NCI-H2227 treated with DMSO at 0.1 percent for 48 hours (cell line): ENCODE measurements around the gene CENPU.
"Not testable (repeated sequence)": the region's sequence is repeated elsewhere in the genome, so short reads cannot be mapped to it uniquely, and the experiment has no call there.

Experiments used
- DNase-seq: peaks from one replicate; lab custom pipeline; 2025; lab: John Stamatoyannopoulos, UW

Gene CENPU

GRCh38 chr4:184666670-184667069, 67.2 kb downstream of the CENPU start:
- no peak for DNase-seq

- DNase-seq = no peak
Measured at GRCh38 chr4:184664445-184665210, 69.3 kb downstream of the CENPU start.

- DNase-seq = no peak
Measured at GRCh38 chr4:184662236-184662635, 71.7 kb downstream of the CENPU start.

GRCh38 chr4:184660978-184661377, 72.9 kb downstream of the CENPU start:
- no peak for DNase-seq

GRCh38 chr4:184657820-184658219, 76.1 kb downstream of the CENPU start:
- not testable (repeated sequence) for DNase-seq

GRCh38 chr4:184657144-184657543, 76.8 kb downstream of the CENPU start:
- DNase-seq = no peak

- DNase-seq = no peak
Measured at GRCh38 chr4:184655889-184656869, 77.7 kb downstream of the CENPU start.

- no peak for DNase-seq
Measured at GRCh38 chr4:184653650-184654049, 80.2 kb downstream of the CENPU start.

- not testable (repeated sequence) for DNase-seq
Measured at GRCh38 chr4:184652681-184653080, 81.2 kb downstream of the CENPU start.

- no peak for DNase-seq
Measured at GRCh38 chr4:184651899-184652298, 82.0 kb downstream of the CENPU start.

GRCh38 chr4:184649971-184650855, 83.7 kb downstream of the CENPU start:
- DNase-seq = peak; percentile 41

- peak; percentile 81 for DNase-seq
Measured at GRCh38 chr4:184649026-184649970, 84.6 kb downstream of the CENPU start, which contains the start of the genes CASP3 and PRIMPOL. CASP3 (minus strand) TSS chr4:184649447; CDS start chr4:184638453, 10,994 bp downstream. PRIMPOL (plus strand) TSS chr4:184649738; CDS start chr4:184657141, 7,403 bp downstream.

GRCh38 chr4:184648313-184649025, 85.4 kb downstream of the CENPU start:
- no peak for DNase-seq

- no peak for DNase-seq
Measured at GRCh38 chr4:184648054-184648312, 85.9 kb downstream of the CENPU start.

- no peak for DNase-seq
Measured at GRCh38 chr4:184647266-184648053, 86.4 kb downstream of the CENPU start.

GRCh38 chr4:184645904-184646610, 87.8 kb downstream of the CENPU start:
- no peak for DNase-seq

- DNase-seq = no peak
Measured at GRCh38 chr4:184644553-184645307, 89.2 kb downstream of the CENPU start.
